HCT116 (cell line): ENCODE results near the gene APBB2. TPM values are rescaled to one million over a fixed set of nuclear protein-coding genes. Genes with fewer than 3 reads are reported as not detected.

Experiments
- ATAC-seq: fragments of 200-7000 bp; cut with Tn5 transposase; 2 replicates; pipeline ENCODE4 v1.9.1; 2020; ENCODE audit warnings: mild to moderate bottlenecking, moderate library complexity
- BruUV-seq: library from RNA; stranded (reverse); fragments of 400-500 nt; replicated peaks from 2 replicates; lab custom pipeline; 2021; lab: Mats Ljungman, UMichigan
- CTCF ChIA-PET: fragments of 300-600 bp; sonication (Branson Sonifier 250); formaldehyde crosslinking; loops from one replicate; lab custom pipeline; 2021; ENCODE audit warnings: antibody characterized with exemption; lab: Charles Lee
- POLR2A ChIA-PET: fragments of 300-600, 350-600 bp; sonication (Branson Sonifier 250); formaldehyde crosslinking; loops from one replicate; lab custom pipeline; 2021; ENCODE audit warnings: antibody characterized with exemption; lab: Charles Lee
- RAD21 ChIA-PET, 2 experiments: fragments of 300-600 bp; sonication (Branson Sonifier 250); formaldehyde crosslinking; loops; one replicate each; lab custom pipeline; 2023; ENCODE audit warnings: low total read pairs in 2 of 2; ENCODE audit not compliant: uncharacterized antibody in 2 of 2, unreplicated experiment in 2 of 2, low non-redundant PET in 1 of 2; lab: Charles Lee
- DNase-seq: peaks from one replicate; pipeline ENCODE4 v3.0.0-alpha.2; 2010; ENCODE audit warnings: low read depth, low spot score
- H2AFZ ChIP-seq: fragments of 200-600 bp; shearing (Covaris generic), sonication (generic); 2 replicates; pipeline ENCODE4 v1.6.1; 2017; ENCODE audit warnings: low read depth, mixed run types, mixed read lengths, antibody characterized with exemption, low read length; ENCODE audit not compliant: poor library complexity, severe bottlenecking
- H3K27ac ChIP-seq: 2 replicates; pipeline ENCODE4 v1.5.1; 2012; ENCODE audit warnings: low read depth, low read length
- H3K27me3 ChIP-seq: fragments of 200-600 bp; sonication (generic); 2 replicates; pipeline ENCODE4 v1.6.1; 2016; ENCODE audit warnings: mixed run types, low read length, mixed read lengths; ENCODE audit not compliant: insufficient read depth
- H3K36me3 ChIP-seq, 2 experiments: fragments of 200-500 bp in 1 of 2; fragments of 200-600 bp in 1 of 2; sonication (Bioruptor generic) in 1 of 2; sonication (generic) in 1 of 2; 2 replicates each; pipeline versions ENCODE4 v1.5.1 to v1.6.1; 2014 to 2016; ENCODE audit warnings: low read length in 2 of 2, inconsistent platforms in 1 of 2, mixed read lengths in 1 of 2, mixed run types in 1 of 2; ENCODE audit not compliant: insufficient read depth in 2 of 2, control insufficient read depth in 1 of 2
- H3K4me1 ChIP-seq, 2 experiments: fragments of 200-600 bp in 1 of 2; sonication (generic) in 1 of 2; 2 replicates each; pipeline versions ENCODE4 v1.5.1 to v1.6.1; 2012 to 2017; ENCODE audit warnings: low read length in 2 of 2, inconsistent platforms in 1 of 2, mild to moderate bottlenecking in 1 of 2, mixed read lengths in 1 of 2, mixed run types in 1 of 2, moderate library complexity in 1 of 2; ENCODE audit not compliant: insufficient read depth in 2 of 2, control insufficient read depth in 1 of 2
- H3K4me2 ChIP-seq: fragments of 200-600 bp; sonication (generic); 2 replicates; pipeline ENCODE4 v1.6.1; 2017; ENCODE audit warnings: mixed run types, low read length, mixed read lengths
- H3K4me3 ChIP-seq, 2 experiments: fragments of 200-600 bp in 1 of 2; sonication (generic) in 1 of 2; replicated peaks in 1 of 2; 2 replicates each; pipeline ENCODE4 v1.5.1; 2011 to 2016; ENCODE audit warnings: low read length in 2 of 2, control low read depth in 1 of 2, low read depth in 1 of 2, mild to moderate bottlenecking in 1 of 2, mixed read lengths in 1 of 2, mixed run types in 1 of 2
- H3K79me2 ChIP-seq: fragments of 200-600 bp; sonication (generic); 2 replicates; pipeline ENCODE4 v1.6.1; 2017; ENCODE audit warnings: mild to moderate bottlenecking, mixed run types, low read length, moderate library complexity, mixed read lengths; ENCODE audit not compliant: insufficient read depth
- H3K9ac ChIP-seq: fragments of 200-600 bp; sonication (generic); 2 replicates; pipeline ENCODE4 v1.6.1; 2016; ENCODE audit warnings: low read length, mixed read lengths
- H3K9me2 ChIP-seq: fragments of 200-600 bp; sonication (generic), shearing (Covaris generic); 2 replicates; pipeline ENCODE4 v1.6.1; 2017; ENCODE audit warnings: mixed run types, mild to moderate bottlenecking, moderate library complexity; ENCODE audit not compliant: insufficient read depth
- H3K9me3 ChIP-seq, 2 experiments: fragments of 200-500 bp in 1 of 2; fragments of 200-600 bp in 1 of 2; sonication (Bioruptor generic) in 1 of 2; sonication (generic) in 1 of 2; 2 replicates each; pipeline ENCODE4 v1.6.1; 2014 to 2017; ENCODE audit warnings: low read length in 2 of 2, mixed read lengths in 2 of 2, inconsistent platforms in 1 of 2, low read depth in 1 of 2, mild to moderate bottlenecking in 1 of 2, mixed run types in 1 of 2, moderate library complexity in 1 of 2; ENCODE audit not compliant: control insufficient read depth in 1 of 2, insufficient read depth in 1 of 2
- H4K20me1 ChIP-seq: fragments of 200-600 bp; sonication (generic), shearing (Covaris generic); 2 replicates; pipeline ENCODE4 v1.6.1; 2017; ENCODE audit warnings: mixed run types, mild to moderate bottlenecking, moderate library complexity; ENCODE audit not compliant: insufficient read depth
- CTCF ChIP-seq, 3 experiments: fragments of 200-600 bp in 1 of 3; sonication (generic) in 1 of 3; IDR thresholded peaks in 2 of 3; conservative IDR thresholded peaks in 1 of 3; 2 replicates each; pipeline ENCODE4 v1.5.1; 2012 to 2017; ENCODE audit warnings: low read depth in 2 of 3, low read length in 2 of 3, antibody characterized with exemption in 1 of 3, borderline replicate concordance in 1 of 3, control low read depth in 1 of 3, mild to moderate bottlenecking in 1 of 3, mixed read lengths in 1 of 3, mixed run types in 1 of 3, moderate library complexity in 1 of 3; ENCODE audit not compliant: insufficient read depth in 1 of 3
- EZH2phosphoT487 ChIP-seq: fragments of 200-600 bp; IDR thresholded peaks from 2 replicates; pipeline ENCODE4 v1.6.1; 2018; ENCODE audit warnings: antibody characterized with exemption, borderline replicate concordance
- FOSL1 ChIP-seq: IDR thresholded peaks from 2 replicates; pipeline ENCODE4 v1.6.1; 2012; ENCODE audit warnings: low read depth
- MAX ChIP-seq: IDR thresholded peaks from 2 replicates; pipeline ENCODE4 v1.6.1; 2012
- POLR2A ChIP-seq: IDR thresholded peaks from 2 replicates; pipeline ENCODE4 v1.7.0; 2011; ENCODE audit warnings: borderline replicate concordance; ENCODE audit not compliant: insufficient read depth, insufficient read length; ENCODE audit errors: extremely low read depth
- POLR2AphosphoS5 ChIP-seq: IDR thresholded peaks from 2 replicates; pipeline ENCODE4 v1.6.1; 2011; ENCODE audit warnings: mild to moderate bottlenecking, low read depth, low read length, moderate library complexity
- SIN3A ChIP-seq: IDR thresholded peaks from 2 replicates; pipeline ENCODE4 v1.6.1; 2012; ENCODE audit warnings: low read depth
- SP1 ChIP-seq: IDR thresholded peaks from 2 replicates; pipeline ENCODE4 v1.6.1; 2012; ENCODE audit warnings: low read depth
- ZBTB33 ChIP-seq: IDR thresholded peaks from 2 replicates; pipeline ENCODE4 v1.6.1; 2011; ENCODE audit warnings: mild to moderate bottlenecking, low read length, moderate library complexity; ENCODE audit not compliant: insufficient replicate concordance; ENCODE audit errors: extremely low read depth
- ZNF274 ChIP-seq: fragments of 200-500 bp; sonication (Bioruptor generic); IDR thresholded peaks from 2 replicates; pipeline ENCODE4 v1.6.1; 2014; ENCODE audit warnings: mild to moderate bottlenecking, low read depth, low read length, inconsistent platforms
- intact Hi-C: fragments of 100-400 bp; cut with micrococcal nuclease; formaldehyde crosslinking; loops from 2 replicates; pipeline ENCODE4 v1.10.0; 2022
- total RNA-seq: library from RNA; stranded (reverse); gene quantifications from one replicate; pipeline ENCODE4 v1.2.1, GENCODE V29; 2021; ENCODE audit not compliant: unreplicated experiment

The APBB2 gene
- total RNA-seq, 1 experiment from 2014 or later, result 72.5 TPM

- no peaks in the 10 kb centered on the region for H4K20me1 ChIP-seq
- no peak overlapping the region for H3K4me3 ChIP-seq
- ChIA-PET RAD21 (no interaction called here), POLR2A (no interaction called here), CTCF (interaction anchor here (1.4 to 2.7 kb wide), 2 partner anchors 9 to 82 kb away, joined by 3 to 7 read pairs; no protein-coding TSS in a partner anchor)
- no peaks in the 10 kb centered on the region for H3K9me3 ChIP-seq
- no peaks in the 10 kb centered on the region; the same call in 1 of the 2 replicates for H3K79me2 ChIP-seq
- no peak overlapping the region for H3K9ac ChIP-seq
- H3K9me2 ChIP-seq, result no peaks in the 10 kb centered on the region
- H2AFZ ChIP-seq, result no peak overlapping the region
- no peak overlapping the region for H3K27ac ChIP-seq
- no peak for TF ChIP-seq CTCF (IDR thresholded peaks at IDR 0.05 in 2 of 3, conservative IDR thresholded peaks at IDR 0.05 in 1 of 3; ENCODE audit: borderline replicate concordance in 1 of 3, insufficient read depth in 1 of 3, low read depth in 2 of 3, low read length in 2 of 3)
- no peak for TF ChIP-seq MAX
- TF ChIP-seq SIN3A, result no peak
- no peak for TF ChIP-seq EZH2phosphoT487
- TF ChIP-seq FOSL1, result no peak
- no peak for TF ChIP-seq ZNF274
- no peak for TF ChIP-seq ZBTB33
- no peak for TF ChIP-seq SP1
- no peak for TF ChIP-seq POLR2A
- no peak for TF ChIP-seq POLR2AphosphoS5
- no peak overlapping the region for H3K4me2 ChIP-seq
- DNase-seq (no peak), ATAC-seq (no peak)
- no peaks in the 10 kb centered on the region for H3K27me3 ChIP-seq
- BruUV-seq, result no TSS peak
- intact Hi-C loops, result no loop called here
- H3K36me3 ChIP-seq, result no peaks in the 10 kb centered on the region
- peaks cover 4 to 11% of the 10 kb centered on the region in 2 experiments; a peak in 3 of 4 replicates for H3K4me1 ChIP-seq
Measured at GRCh38 chr4:40842725-40843423, 371.5 kb downstream of the APBB2 start.
